Measurements from ENCODE around the gene TFEC.
A peak's percentile ranks its signal among the peaks of the same experiment; 100 is the strongest.

Gene TFEC

DNA sequence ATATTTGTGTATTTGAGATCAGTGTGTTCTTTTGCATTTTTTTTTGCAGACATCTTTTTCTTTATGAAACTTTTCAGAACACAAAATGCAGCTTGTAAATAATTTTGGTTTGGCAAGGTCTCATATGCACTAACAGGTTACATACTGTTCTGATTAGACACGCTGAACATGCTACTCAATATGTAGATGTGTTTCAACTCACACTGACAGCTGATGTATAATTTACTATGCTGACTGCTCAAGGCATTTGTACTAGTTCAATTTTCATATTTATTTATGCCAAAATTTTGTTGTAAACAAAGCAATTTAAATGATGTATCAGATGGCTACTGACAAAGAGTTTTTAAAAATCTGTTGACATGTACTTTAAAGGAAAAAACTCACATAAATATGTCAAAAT lies 123.8 kb downstream of the TFEC start:
- Histone ChIP-seq H3K4ac (ENCODE audit: low read depth, low read length) (no peak overlapping the region), H2AK5ac (ENCODE audit: low read length) (no peak overlapping the region), H3K9me3 (ENCODE audit: insufficient read depth, low read depth, low read length) (no peaks in the 10 kb centered on the region), H4K91ac (ENCODE audit: low read depth, low read length) (no peak overlapping the region), H2BK120ac (ENCODE audit: insufficient read depth, low read length, poor library complexity) (no peak overlapping the region), H3K79me2 (ENCODE audit: control insufficient read depth, insufficient read depth, low read length, poor library complexity) (no peaks in the 10 kb centered on the region), H2BK5ac (ENCODE audit: low read depth, low read length, poor library complexity) (no peak overlapping the region), H4K12ac (ENCODE audit: low read depth, low read length) (no peak overlapping the region), H3K18ac (ENCODE audit: low read length) (no peak overlapping the region), H3K27ac (ENCODE audit: low read depth, low read length) (no peak overlapping the region), H3K9ac (ENCODE audit: low read length) (no peak overlapping the region), H3K4me2 (ENCODE audit: low read length) (no peak overlapping the region), H4K8ac (ENCODE audit: low read depth, low read length) (no peak overlapping the region), H2AFZ (ENCODE audit: insufficient read depth, low read length, poor library complexity) (no peak overlapping the region), H3K23ac (ENCODE audit: low read length) (no peak overlapping the region), H3K14ac (ENCODE audit: low read length) (no peak overlapping the region), H2BK12ac (ENCODE audit: low read length) (no peak overlapping the region), H3K36me3 (ENCODE audit: control insufficient read depth in 1 of 2, insufficient read depth in 2 of 2, low read length in 2 of 2) (no peaks in the 10 kb centered on the region), H3K27me3 (ENCODE audit: insufficient read depth, low read length) (no peaks in the 10 kb centered on the region), H3K4me3 (ENCODE audit: low read depth, low read length) (no peak overlapping the region), H3K79me1 (ENCODE audit: low read length) (no peaks in the 10 kb centered on the region), H3K4me1 (ENCODE audit: control insufficient read depth in 1 of 2, insufficient read depth in 2 of 2, low read length in 2 of 2) (no peaks in the 10 kb centered on the region)
- DNase-seq = no peak
- WGBS (ENCODE audit: extremely low coverage, insufficient coverage, insufficient read length) = no CpG with 5 or more reads among the region's 1 CpG

GRCh38 chr7:115889669-115889984 lies 140.9 kb downstream of the TFEC start:
- H4K91ac ChIP-seq (ENCODE audit: low read depth, low read length) = no peak overlapping the region
- H3K4ac ChIP-seq (ENCODE audit: low read depth, low read length) = no peak overlapping the region
- H3K79me2 ChIP-seq (ENCODE audit: control insufficient read depth, insufficient read depth, low read length, poor library complexity) = no peaks in the 10 kb centered on the region
- no peak overlapping the region for H2BK5ac ChIP-seq (ENCODE audit: low read depth, low read length, poor library complexity)
- no peaks in the 10 kb centered on the region for H3K36me3 ChIP-seq (ENCODE audit: control insufficient read depth in 1 of 2, insufficient read depth in 2 of 2, low read length in 2 of 2)
- no peak overlapping the region for H4K12ac ChIP-seq (ENCODE audit: low read depth, low read length)
- H4K8ac ChIP-seq (ENCODE audit: low read depth, low read length) = no peak overlapping the region
- no peak overlapping the region for H3K9ac ChIP-seq (ENCODE audit: low read length)
- H3K4me3 ChIP-seq (ENCODE audit: low read depth, low read length) = no peak overlapping the region
- H3K27ac ChIP-seq (ENCODE audit: low read depth, low read length) = no peak overlapping the region
- no peak overlapping the region for H3K23ac ChIP-seq (ENCODE audit: low read length)
- no peak overlapping the region for H3K14ac ChIP-seq (ENCODE audit: low read length)
- no peak overlapping the region for H2AK5ac ChIP-seq (ENCODE audit: low read length)
- DNase-seq = no peak
- peaks cover 2% of the 10 kb centered on the region for H3K9me3 ChIP-seq (ENCODE audit: insufficient read depth, low read depth, low read length)
- no CpG with 5 or more reads among the region's 3 CpGs for WGBS (ENCODE audit: extremely low coverage, insufficient coverage, insufficient read length)
- H2BK120ac ChIP-seq (ENCODE audit: insufficient read depth, low read length, poor library complexity) = no peak overlapping the region
- no peak overlapping the region for H3K4me2 ChIP-seq (ENCODE audit: low read length)
- H3K79me1 ChIP-seq (ENCODE audit: low read length) = no peaks in the 10 kb centered on the region
- no peak overlapping the region for H2AFZ ChIP-seq (ENCODE audit: insufficient read depth, low read length, poor library complexity)
- H2BK12ac ChIP-seq (ENCODE audit: low read length) = no peak overlapping the region
- no peak overlapping the region for H3K18ac ChIP-seq (ENCODE audit: low read length)
- no peaks in the 10 kb centered on the region for H3K4me1 ChIP-seq (ENCODE audit: control insufficient read depth in 1 of 2, insufficient read depth in 2 of 2, low read length in 2 of 2)
- H3K27me3 ChIP-seq (ENCODE audit: insufficient read depth, low read length) = no peaks in the 10 kb centered on the region

DNA sequence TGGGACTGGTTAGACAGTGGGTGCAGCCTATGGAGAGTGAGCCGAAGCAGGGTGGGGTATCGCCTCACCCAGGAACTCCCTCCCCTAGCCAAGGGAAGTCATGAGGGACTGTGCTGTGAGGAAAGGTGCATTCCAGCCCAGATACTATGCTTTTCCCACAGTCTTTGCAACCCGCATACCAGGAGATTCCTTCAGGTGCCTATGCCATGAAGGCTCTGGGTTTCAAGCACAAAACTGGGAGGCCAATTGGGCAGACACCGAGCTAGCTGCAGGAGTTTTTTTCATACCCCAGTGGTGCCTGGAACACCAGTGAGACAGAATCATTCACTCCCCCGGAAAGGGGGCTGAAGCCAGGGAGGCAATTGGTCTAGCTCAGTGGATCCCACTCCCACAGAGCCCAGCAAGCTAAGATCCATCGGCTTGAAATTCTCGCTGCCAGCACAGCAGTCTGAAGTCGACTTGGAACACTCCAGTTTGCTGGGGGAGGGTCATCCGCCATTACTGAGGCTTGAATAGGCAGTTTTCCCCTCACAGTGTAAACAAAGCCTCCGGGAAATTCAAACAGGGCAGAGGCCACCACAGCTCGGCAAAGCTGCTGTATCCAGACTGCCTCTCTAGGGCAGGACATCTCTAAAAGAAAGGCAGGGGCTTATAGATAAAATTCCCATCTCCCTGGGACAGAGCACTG lies 141.4 kb downstream of the TFEC start:
- no peak overlapping the region for H3K18ac ChIP-seq (ENCODE audit: low read length)
- H2BK120ac ChIP-seq (ENCODE audit: insufficient read depth, low read length, poor library complexity) = no peak overlapping the region
- H2AFZ ChIP-seq (ENCODE audit: insufficient read depth, low read length, poor library complexity) = no peak overlapping the region
- no peaks in the 10 kb centered on the region for H3K36me3 ChIP-seq (ENCODE audit: control insufficient read depth in 1 of 2, insufficient read depth in 2 of 2, low read length in 2 of 2)
- H2BK12ac ChIP-seq (ENCODE audit: low read length) = no peak overlapping the region
- no peak overlapping the region for H2AK5ac ChIP-seq (ENCODE audit: low read length)
- H3K4ac ChIP-seq (ENCODE audit: low read depth, low read length) = no peak overlapping the region
- H3K4me2 ChIP-seq (ENCODE audit: low read length) = no peak overlapping the region
- no peak overlapping the region for H3K4me3 ChIP-seq (ENCODE audit: low read depth, low read length)
- WGBS (ENCODE audit: extremely low coverage, insufficient coverage, insufficient read length) = no CpG with 5 or more reads among the region's 11 CpGs
- no peak overlapping the region for H2BK5ac ChIP-seq (ENCODE audit: low read depth, low read length, poor library complexity)
- H3K27me3 ChIP-seq (ENCODE audit: insufficient read depth, low read length) = no peaks in the 10 kb centered on the region
- no peak overlapping the region for H4K8ac ChIP-seq (ENCODE audit: low read depth, low read length)
- peak; percentile 81 to 85 for DNase-seq
- H3K23ac ChIP-seq (ENCODE audit: low read length) = no peak overlapping the region
- no peak overlapping the region for H4K12ac ChIP-seq (ENCODE audit: low read depth, low read length)
- no peak overlapping the region for H3K14ac ChIP-seq (ENCODE audit: low read length)
- no peaks in the 10 kb centered on the region for H3K4me1 ChIP-seq (ENCODE audit: control insufficient read depth in 1 of 2, insufficient read depth in 2 of 2, low read length in 2 of 2)
- peaks cover 2% of the 10 kb centered on the region for H3K9me3 ChIP-seq (ENCODE audit: insufficient read depth, low read depth, low read length)
- no peaks in the 10 kb centered on the region for H3K79me2 ChIP-seq (ENCODE audit: control insufficient read depth, insufficient read depth, low read length, poor library complexity)
- H4K91ac ChIP-seq (ENCODE audit: low read depth, low read length) = no peak overlapping the region
- no peak overlapping the region for H3K27ac ChIP-seq (ENCODE audit: low read depth, low read length)
- H3K79me1 ChIP-seq (ENCODE audit: low read length) = no peaks in the 10 kb centered on the region
- no peak overlapping the region for H3K9ac ChIP-seq (ENCODE audit: low read length)

GRCh38 chr7:115885550-115885949 lies 145.0 kb downstream of the TFEC start:
- WGBS (ENCODE audit: extremely low coverage, insufficient coverage, insufficient read length) = no CpG with 5 or more reads among the region's 2 CpGs
- Histone ChIP-seq H4K8ac (ENCODE audit: low read depth, low read length) (no peak overlapping the region), H2BK12ac (ENCODE audit: low read length) (no peak overlapping the region)

More at GRCh38 chr7:115885550-115885949, 145.0 kb downstream of the TFEC start:
- H3K27me3 ChIP-seq (ENCODE audit: insufficient read depth, low read length) = no peaks in the 10 kb centered on the region
- H3K23ac ChIP-seq (ENCODE audit: low read length) = no peak overlapping the region
- no peaks in the 10 kb centered on the region for H3K4me1 ChIP-seq (ENCODE audit: control insufficient read depth in 1 of 2, insufficient read depth in 2 of 2, low read length in 2 of 2)
- no peak overlapping the region for H2BK120ac ChIP-seq (ENCODE audit: insufficient read depth, low read length, poor library complexity)
- no peak overlapping the region for H4K91ac ChIP-seq (ENCODE audit: low read depth, low read length)
- no peaks in the 10 kb centered on the region for H3K79me2 ChIP-seq (ENCODE audit: control insufficient read depth, insufficient read depth, low read length, poor library complexity)
- H3K14ac ChIP-seq (ENCODE audit: low read length) = no peak overlapping the region
- H4K12ac ChIP-seq (ENCODE audit: low read depth, low read length) = no peak overlapping the region
- H3K79me1 ChIP-seq (ENCODE audit: low read length) = no peaks in the 10 kb centered on the region
- H2AK5ac ChIP-seq (ENCODE audit: low read length) = no peak overlapping the region
- no peak overlapping the region for H3K9ac ChIP-seq (ENCODE audit: low read length)
- no peak overlapping the region for H3K27ac ChIP-seq (ENCODE audit: low read depth, low read length)
- no peak overlapping the region for H2AFZ ChIP-seq (ENCODE audit: insufficient read depth, low read length, poor library complexity)
- no peak overlapping the region for H3K4me3 ChIP-seq (ENCODE audit: low read depth, low read length)
- H2BK5ac ChIP-seq (ENCODE audit: low read depth, low read length, poor library complexity) = no peak overlapping the region
- H3K4ac ChIP-seq (ENCODE audit: low read depth, low read length) = no peak overlapping the region
- no peak overlapping the region for H3K4me2 ChIP-seq (ENCODE audit: low read length)
- no peak overlapping the region for H3K18ac ChIP-seq (ENCODE audit: low read length)
- DNase-seq = no peak
- H3K9me3 ChIP-seq (ENCODE audit: insufficient read depth, low read depth, low read length) = peaks cover 2% of the 10 kb centered on the region
- H3K36me3 ChIP-seq (ENCODE audit: control insufficient read depth in 1 of 2, insufficient read depth in 2 of 2, low read length in 2 of 2) = no peaks in the 10 kb centered on the region

Measured in trophoblast cell (in vitro differentiated cells and primary cell).